ENCODE measurements around the gene ZFYVE1. TPM values are rescaled to one million over a fixed set of nuclear protein-coding genes. Genes with fewer than 3 reads are reported as not detected.
A peak's percentile ranks its signal among the peaks of the same experiment; 100 is the strongest.

The ZFYVE1 gene
- total RNA-seq, 1 experiment from 2014 or later, result 14.2 TPM

DNA sequence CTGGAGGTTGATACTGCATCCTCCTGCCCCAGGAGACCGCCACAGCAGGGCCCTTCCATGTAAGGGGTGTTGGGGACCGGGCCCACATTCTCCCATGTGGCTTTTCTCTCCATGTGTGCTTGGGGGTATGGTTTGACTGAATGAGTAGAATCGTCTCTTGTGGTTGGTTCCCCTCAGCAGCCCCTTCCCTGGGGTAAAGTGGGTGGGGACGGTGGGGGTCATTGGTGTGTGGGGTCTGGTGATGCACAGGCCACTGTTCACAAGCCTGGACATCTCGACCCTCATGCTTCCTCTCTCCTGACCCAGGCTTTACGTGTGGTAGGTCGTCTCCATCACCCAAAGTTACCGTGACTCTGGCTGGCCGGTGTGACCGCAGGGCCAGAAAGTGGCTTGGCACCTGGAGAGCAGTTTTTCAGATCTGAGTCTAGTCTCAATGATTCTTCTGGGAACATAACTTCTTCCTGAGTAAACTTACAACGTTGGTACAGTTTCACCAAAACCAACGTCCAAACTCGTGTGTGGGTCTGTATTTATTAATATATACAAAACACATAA, 83.0 kb downstream of the ZFYVE1 start:
- no peak overlapping the region for H2AK5ac ChIP-seq (ENCODE audit: insufficient read length, low read length)
- no peak overlapping the region for H3K14ac ChIP-seq (ENCODE audit: insufficient read depth, low read length)
- no peaks in the 10 kb centered on the region for H3K79me1 ChIP-seq (ENCODE audit: insufficient read depth, low read depth, low read length, poor library complexity, severe bottlenecking)
- WGBS (ENCODE audit: extremely low coverage, insufficient read length, low lambda C conversion rate), result no CpG with 5 or more reads among the region's 13 CpGs
- no peaks in the 10 kb centered on the region for H3K27me3 ChIP-seq (ENCODE audit: insufficient read depth, low read length)
- DNase-seq, result no peak
- H3K56ac ChIP-seq (ENCODE audit: insufficient read length, low read depth, low read length), result no peak overlapping the region
- H3K27ac Mint-ChIP-seq, result peak overlapping the region in 2 of 3 experiments; percentile 55 to 56; a peak in 3 of 7 replicates
- no peak overlapping the region for H3K4me3 Mint-ChIP-seq
- H3K4me1 ChIP-seq (ENCODE audit: insufficient read depth, low read length), result no peaks in the 10 kb centered on the region
- no peaks in the 10 kb centered on the region for H3K27me3 Mint-ChIP-seq (ENCODE audit: low read depth)
- H3K9ac ChIP-seq (ENCODE audit: extremely low read depth, insufficient read length, low read length), result no peak overlapping the region
- H2BK12ac ChIP-seq (ENCODE audit: insufficient read length, low read depth, low read length), result no peak overlapping the region
- H2BK120ac ChIP-seq (ENCODE audit: low read depth, low read length, poor library complexity, severe bottlenecking), result no peak overlapping the region
- H3K79me2 ChIP-seq (ENCODE audit: insufficient read depth, low read length), result no peaks in the 10 kb centered on the region
- H2BK20ac ChIP-seq (ENCODE audit: low read depth, low read length, poor library complexity, severe bottlenecking), result no peak overlapping the region
- H3T11ph ChIP-seq (ENCODE audit: low read length), result no peak overlapping the region
- H3K9me3 Mint-ChIP-seq, result no peaks in the 10 kb centered on the region
- H3K4ac ChIP-seq (ENCODE audit: low read depth, low read length), result no peak overlapping the region
- no peak overlapping the region for H3K4me2 ChIP-seq (ENCODE audit: insufficient read depth, insufficient read length, low read length)
- no peaks in the 10 kb centered on the region for H3K9me3 ChIP-seq (ENCODE audit: control insufficient read depth, low read depth, low read length)
- H3K18ac ChIP-seq (ENCODE audit: insufficient read length, low read depth, low read length), result no peak overlapping the region
- no peak overlapping the region for H4K5ac ChIP-seq (ENCODE audit: insufficient read length, low read depth, low read length)
- no peak overlapping the region for H4K8ac ChIP-seq (replicated peaks; ENCODE audit: insufficient read length, low read depth, low read length)
- H3K23me2 ChIP-seq (ENCODE audit: insufficient read length, low read depth, low read length, poor library complexity, severe bottlenecking), result no peaks in the 10 kb centered on the region
- H2AFZ ChIP-seq (ENCODE audit: low read length), result no peak overlapping the region
- H4K20me1 ChIP-seq (ENCODE audit: control insufficient read depth, insufficient read depth, insufficient read length), result no peaks in the 10 kb centered on the region
- TF ChIP-seq, protein P1, sequence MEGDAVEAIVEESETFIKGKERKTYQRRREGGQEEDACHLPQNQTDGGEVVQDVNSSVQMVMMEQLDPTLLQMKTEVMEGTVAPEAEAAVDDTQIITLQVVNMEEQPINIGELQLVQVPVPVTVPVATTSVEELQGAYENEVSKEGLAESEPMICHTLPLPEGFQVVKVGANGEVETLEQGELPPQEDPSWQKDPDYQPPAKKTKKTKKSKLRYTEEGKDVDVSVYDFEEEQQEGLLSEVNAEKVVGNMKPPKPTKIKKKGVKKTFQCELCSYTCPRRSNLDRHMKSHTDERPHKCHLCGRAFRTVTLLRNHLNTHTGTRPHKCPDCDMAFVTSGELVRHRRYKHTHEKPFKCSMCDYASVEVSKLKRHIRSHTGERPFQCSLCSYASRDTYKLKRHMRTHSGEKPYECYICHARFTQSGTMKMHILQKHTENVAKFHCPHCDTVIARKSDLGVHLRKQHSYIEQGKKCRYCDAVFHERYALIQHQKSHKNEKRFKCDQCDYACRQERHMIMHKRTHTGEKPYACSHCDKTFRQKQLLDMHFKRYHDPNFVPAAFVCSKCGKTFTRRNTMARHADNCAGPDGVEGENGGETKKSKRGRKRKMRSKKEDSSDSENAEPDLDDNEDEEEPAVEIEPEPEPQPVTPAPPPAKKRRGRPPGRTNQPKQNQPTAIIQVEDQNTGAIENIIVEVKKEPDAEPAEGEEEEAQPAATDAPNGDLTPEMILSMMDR (conservative IDR thresholded peaks at IDR 0.05), result no peak
- no peak overlapping the region for H3K27ac ChIP-seq (ENCODE audit: insufficient read length, low read depth, low read length)
- no peaks in the 10 kb centered on the region for H3K4me1 Mint-ChIP-seq
- no peak overlapping the region for H4K91ac ChIP-seq (ENCODE audit: insufficient read length, low read depth, low read length)
- H3K23ac ChIP-seq (ENCODE audit: insufficient read length, low read depth, low read length), result no peak overlapping the region
- H3K36me3 Mint-ChIP-seq (ENCODE audit: insufficient read depth in 1 of 3, low read depth in 3 of 3), result peaks cover 4 to 66% (median 31%) of the 10 kb centered on the region in 3 experiments; a peak in 6 of 7 replicates
- no peak overlapping the region for H2BK15ac ChIP-seq (ENCODE audit: low read depth, low read length)
- no peak overlapping the region for H2BK5ac ChIP-seq (ENCODE audit: insufficient read length, low read length)
